Fibroblast of villous mesenchyme (primary cell): ENCODE data around the gene PDZD7. TPM values are rescaled to one million over a fixed set of nuclear protein-coding genes. Genes with fewer than 3 reads are reported as not detected.

Experiments used
- DNase-seq: peaks from one replicate; pipeline ENCODE4 v3.0.0-alpha.2; 2010; ENCODE audit warnings: low read depth
- H3K4me3 ChIP-seq: 2 replicates; pipeline ENCODE4 v1.5.1; 2011; ENCODE audit warnings: low read depth, mild to moderate bottlenecking, low read length
- CTCF ChIP-seq: IDR thresholded peaks from 2 replicates; pipeline ENCODE4 v1.5.1; 2012; ENCODE audit warnings: low read depth, mild to moderate bottlenecking, low read length; ENCODE audit not compliant: insufficient read depth
- total RNA-seq: library from RNA; depleted of rRNA; stranded (reverse); fragments of >200 nt; gene quantifications from 2 replicates; pipeline ENCODE4 v1.2.3, GENCODE V29; 2012

Gene PDZD7
- total RNA-seq, 1 donor, result 1.7 TPM

- H3K4me3 ChIP-seq, result no peak overlapping the region
- TF ChIP-seq CTCF, result no peak
- DNase-seq, result no peak
Measured at GRCh38 chr10:101071267-101071884, 40.4 kb upstream of the PDZD7 start.

GRCh38 chr10:101070098-101070497, 39.2 kb upstream of the PDZD7 start:
- DNase-seq, result no peak
- TF ChIP-seq CTCF, result no peak
- H3K4me3 ChIP-seq, result no peak overlapping the region

GRCh38 chr10:101069441-101069840, 38.5 kb upstream of the PDZD7 start:
- DNase-seq, result no peak
- H3K4me3 ChIP-seq, result no peak overlapping the region
- no peak for TF ChIP-seq CTCF

- peak; percentile 83 for DNase-seq
- peak; percentile 81 for TF ChIP-seq CTCF
Measured at GRCh38 chr10:101067356-101068083, 36.6 kb upstream of the PDZD7 start.

GRCh38 chr10:101066896-101067355, 36.0 kb upstream of the PDZD7 start:
- no peak for DNase-seq
- no peak for TF ChIP-seq CTCF
- H3K4me3 ChIP-seq, result peak overlapping the region; percentile 69

More at GRCh38 chr10:101067356-101068083, 36.6 kb upstream of the PDZD7 start:
- H3K4me3 ChIP-seq, result peak overlapping the region; percentile 69

- DNase-seq, result peak; percentile 72
- TF ChIP-seq CTCF, result peak; percentile 57
- peak overlapping the region; percentile 69 for H3K4me3 ChIP-seq
Measured at GRCh38 chr10:101066146-101066895, 35.4 kb upstream of the PDZD7 start.
